Stimulated activated CD4-positive, alpha-beta T cell treated with anti-CD3 and anti-CD28 coated beads, Interleukin-12 subunit alpha, Interleukin-12 subunit beta, amount 100 ng/mL, for 24 hours (primary cell): Measurements from ENCODE around the gene APBA1.

Source experiments
- DNase-seq, 2 experiments: peaks; one replicate each; pipeline ENCODE4 v3.0.0-alpha.2; 2020; ENCODE audit warnings: low read depth in 2 of 2

Gene APBA1

DNA sequence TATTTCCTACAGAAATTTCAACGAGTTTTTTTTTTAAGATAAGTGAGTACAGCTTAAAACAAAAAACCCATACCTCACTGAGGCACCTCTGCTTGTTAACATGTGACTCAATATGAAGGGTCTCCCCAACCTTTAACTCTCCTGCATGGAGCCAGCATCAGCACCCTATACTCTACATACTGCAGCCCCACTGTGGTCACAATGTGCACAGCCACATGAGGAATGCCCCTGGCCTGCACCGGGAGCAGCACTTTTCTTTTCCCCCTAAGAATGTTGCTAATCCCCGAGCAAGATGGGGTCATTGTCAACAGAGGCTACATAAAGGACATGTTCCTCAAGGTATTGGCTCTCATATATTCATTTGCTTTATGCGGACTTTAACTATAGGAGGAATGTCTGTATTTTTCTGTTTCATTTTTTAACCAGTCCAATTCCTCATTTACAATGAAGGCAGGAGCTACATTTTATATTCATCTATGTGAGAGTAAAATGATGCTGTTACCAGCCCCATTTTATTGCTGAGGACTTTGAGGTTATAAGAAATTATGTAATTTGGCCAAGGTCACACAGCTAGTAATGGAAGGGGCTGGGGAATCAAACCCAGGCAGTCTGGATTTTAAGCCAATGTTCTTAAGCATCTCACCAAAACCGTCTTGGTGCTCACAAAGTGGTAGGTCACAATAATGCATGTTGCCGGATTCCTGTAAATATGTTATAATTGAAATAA is 93.0 kb downstream of the APBA1 start:
- DNase-seq, result no peak

DNA sequence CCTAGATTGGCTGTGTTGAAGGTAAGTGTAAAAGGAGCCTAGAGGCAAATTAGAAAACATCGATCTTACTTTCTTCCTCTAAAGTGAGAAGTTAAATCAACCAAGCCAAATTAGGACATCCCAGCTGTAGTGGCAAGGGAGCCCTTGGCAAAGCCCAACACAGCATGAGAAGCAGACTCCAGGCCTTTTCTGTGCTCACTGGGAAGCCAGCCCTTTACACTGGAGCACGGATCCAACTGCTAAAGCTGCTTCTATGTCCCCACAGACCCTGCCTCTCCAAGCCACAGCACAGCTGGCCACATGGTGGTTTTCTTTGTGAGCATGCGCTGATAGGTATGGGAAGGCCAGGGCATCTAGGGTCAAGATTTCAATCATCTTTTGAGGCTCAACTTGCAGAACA is 94.1 kb downstream of the APBA1 start:
- DNase-seq, result no peak

DNA sequence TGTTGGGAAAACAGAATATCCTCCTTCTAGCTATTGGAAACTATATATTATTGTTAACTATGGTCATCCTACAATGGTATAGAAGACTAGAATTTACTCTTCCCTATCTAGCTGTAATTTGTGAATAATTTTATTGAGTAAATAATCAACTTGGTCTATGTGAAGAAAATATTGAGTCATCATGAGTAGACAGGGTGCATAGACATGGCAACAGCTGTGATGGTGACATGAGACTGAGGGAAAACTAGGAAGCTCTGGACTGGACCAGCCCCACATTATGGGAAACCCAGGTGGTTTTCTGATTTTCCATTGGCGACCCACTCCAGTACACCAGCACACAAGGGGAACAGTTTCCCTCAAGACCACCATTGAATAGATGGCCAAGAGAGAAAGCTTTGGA is 95.0 kb downstream of the APBA1 start:
- DNase-seq, result no peak

- no peak for DNase-seq
These were observed 98.1 kb downstream of the APBA1 start for GRCh38 chr9:69574057-69574456.

DNA sequence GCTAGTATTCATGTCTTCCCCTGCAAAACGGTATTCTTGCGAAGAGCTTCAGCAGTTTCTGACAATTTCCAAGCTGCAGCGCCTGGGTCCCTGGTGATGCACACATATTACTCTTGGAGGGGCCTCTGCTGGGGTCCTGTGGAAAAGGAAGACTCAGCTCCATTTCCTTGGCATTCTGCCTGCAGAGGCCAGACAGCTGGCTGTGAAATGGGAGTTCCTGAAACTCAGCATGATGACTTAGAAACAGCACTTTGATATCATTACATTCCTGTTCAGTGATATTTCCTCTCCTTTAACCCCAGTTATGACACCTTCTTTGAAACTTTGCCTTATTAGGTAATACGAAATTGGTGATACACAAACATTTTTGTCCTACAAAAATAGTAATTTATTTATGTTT is 98.5 kb downstream of the APBA1 start:
- no peak for DNase-seq

- no peak for DNase-seq
These were observed 99.6 kb downstream of the APBA1 start for GRCh38 chr9:69572611-69573010.

GRCh38 chr9:69571032-69571431 is 101.1 kb downstream of the APBA1 start:
- no peak for DNase-seq

DNA sequence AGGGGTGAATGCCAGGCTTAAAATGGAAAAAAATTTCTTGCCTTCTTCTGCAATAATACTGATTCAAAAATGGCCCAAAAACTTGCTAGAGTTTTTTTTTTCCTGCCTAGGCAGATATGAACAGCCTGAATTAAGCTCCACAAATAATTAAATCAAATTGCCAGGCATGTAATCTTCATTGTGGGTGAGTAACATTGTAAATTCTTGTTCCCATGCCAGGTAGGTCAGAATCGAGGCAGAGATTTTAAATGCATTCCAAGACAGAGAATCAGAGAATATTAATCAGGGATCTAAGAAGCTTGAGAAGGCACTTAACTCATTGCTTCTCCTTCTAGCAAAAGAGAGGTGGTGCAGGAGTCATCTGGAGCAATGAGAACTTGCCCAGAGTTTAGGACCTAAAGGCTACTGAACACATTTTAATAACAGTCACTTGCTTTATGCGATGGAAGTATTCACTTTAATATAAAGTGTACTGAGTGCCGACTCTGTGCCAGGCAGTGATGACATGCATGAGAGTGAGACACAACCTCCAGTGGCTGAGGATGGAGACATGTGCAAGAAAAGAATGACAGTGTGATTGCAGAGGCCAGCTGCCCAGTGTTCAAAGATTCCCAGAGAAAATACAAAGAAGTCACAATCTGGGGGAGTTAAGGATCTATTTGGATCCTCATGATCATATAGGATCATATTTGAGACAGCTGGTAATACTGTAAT is 102.3 kb downstream of the APBA1 start:
- DNase-seq, result no peak

GRCh38 chr9:69564557-69564956 is 107.6 kb downstream of the APBA1 start:
- no peak for DNase-seq

DNA sequence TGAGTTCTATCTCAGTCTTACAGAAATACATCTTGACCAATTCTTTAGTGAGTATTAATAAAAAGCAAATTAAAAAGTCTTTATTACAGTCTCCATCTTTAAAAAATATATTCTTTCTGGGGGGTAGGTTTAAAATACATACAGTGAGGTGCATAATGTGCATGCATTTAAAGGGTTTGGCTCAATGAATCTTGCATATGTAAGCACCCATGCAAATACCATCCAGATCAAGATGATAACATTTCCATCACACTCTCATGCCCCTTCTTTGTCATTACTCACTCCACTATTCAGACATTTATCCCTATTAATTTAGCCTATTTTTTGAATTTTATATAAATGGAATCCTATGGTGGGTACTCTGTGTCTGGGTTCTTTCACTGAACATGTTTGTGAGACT is 113.0 kb downstream of the APBA1 start:
- no peak for DNase-seq

GRCh38 chr9:69556707-69557106 is 115.5 kb downstream of the APBA1 start:
- DNase-seq, result no peak

DNA sequence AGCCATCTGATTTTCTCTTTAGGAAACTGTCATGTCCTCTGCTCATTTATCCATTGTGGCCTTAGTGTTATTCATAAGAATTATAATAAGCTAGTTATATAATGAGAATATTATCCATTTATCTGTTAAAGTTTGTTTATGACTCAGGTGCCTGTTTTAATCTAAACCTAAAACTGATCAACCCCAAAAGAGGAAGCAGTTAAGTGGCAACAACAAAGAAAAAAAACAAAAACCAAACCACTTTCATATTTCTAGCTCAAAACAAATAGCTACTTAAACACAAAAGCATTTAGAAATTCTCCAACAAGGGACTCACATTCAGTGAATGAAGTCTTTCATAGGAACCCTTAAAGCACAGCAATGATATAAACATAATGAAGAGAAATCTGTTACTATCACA is 116.4 kb downstream of the APBA1 start:
- DNase-seq, result no peak

DNA sequence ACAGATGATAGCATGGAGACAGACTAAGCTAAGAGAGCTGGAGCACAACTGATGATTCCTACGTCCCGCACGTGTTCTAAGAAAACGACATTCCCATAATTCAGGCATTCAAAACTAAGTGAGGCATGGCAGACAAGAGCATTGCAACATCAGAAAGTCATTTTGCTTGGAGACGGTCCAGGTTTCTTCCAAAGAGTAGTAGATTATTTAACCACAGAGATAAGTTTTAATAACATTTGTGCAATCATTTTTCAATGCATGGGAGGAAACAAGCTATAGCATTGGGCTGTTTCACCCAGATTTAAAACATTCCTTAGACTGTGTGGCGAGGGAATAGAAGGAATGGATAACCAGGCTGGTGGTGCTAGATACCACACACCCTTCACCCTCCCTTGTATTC is 117.2 kb downstream of the APBA1 start:
- DNase-seq, result no peak

DNA sequence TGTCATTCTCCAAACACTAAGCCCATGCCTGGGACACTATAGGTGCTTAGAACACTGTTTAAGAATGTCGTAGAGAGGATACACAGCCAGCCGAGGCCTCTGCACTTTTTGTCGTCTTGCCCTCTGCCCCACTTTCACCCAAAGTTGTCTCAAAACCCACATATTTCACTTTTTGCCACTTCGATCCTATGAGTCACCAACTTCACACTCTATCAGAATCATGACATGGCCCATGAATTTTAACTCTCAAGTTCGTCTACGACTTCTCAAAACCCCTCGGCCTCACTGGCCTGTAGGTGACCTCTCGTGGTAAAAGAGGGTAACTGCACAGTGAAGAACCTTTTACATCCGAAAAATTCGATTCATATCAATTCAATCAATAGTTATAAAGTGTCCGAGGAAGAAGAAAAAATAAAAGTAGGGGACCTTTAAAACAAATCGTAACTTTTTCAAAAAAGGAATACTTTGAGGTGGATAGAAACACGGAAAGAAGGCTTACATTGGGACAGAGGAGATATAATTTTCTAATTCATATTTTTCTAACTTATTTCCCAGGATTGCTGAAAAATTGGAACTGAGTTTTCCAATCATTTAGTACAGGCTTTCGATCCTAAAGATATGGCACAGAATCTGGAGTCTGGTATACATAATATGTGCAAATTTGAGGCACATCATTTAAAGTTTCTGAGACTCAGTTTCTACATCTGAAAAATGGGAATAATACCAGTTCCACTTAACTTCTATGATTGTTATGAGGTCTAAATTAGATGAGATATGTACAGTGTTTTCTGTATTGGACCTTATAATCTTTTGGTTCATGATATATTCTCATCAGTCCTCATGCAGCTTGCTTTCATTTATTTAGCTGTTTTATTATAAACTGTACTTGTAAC is 122.6 kb downstream of the APBA1 start:
- DNase-seq, result no peak

DNA sequence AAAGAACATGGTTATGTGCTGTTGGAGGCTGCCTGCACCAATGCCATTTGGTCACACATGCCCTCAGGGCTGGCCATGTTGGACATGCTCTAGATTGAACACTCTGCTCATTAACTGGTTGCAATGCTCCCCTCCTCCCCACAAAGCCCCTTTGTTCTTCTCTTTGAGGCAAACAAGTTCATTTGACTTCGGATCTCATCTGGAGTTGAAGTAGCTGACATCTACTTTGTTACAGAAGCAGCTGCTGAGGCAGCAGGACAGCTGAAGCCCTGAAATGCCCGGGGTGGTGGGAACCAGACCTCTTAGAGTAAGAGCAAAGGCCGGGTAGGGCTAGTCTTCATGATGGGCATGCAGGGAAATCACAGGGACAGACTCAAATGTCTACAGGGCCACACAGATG is 123.5 kb downstream of the APBA1 start:
- no peak for DNase-seq

- DNase-seq, result no peak
These were observed 125.9 kb downstream of the APBA1 start for GRCh38 chr9:69546265-69546664.

- no peak for DNase-seq
These were observed 129.0 kb downstream of the APBA1 start for GRCh38 chr9:69542942-69543704.

GRCh38 chr9:69542058-69542457 is 130.1 kb downstream of the APBA1 start:
- no peak for DNase-seq

GRCh38 chr9:69535911-69536310 is 136.3 kb downstream of the APBA1 start:
- DNase-seq, result no peak

DNA sequence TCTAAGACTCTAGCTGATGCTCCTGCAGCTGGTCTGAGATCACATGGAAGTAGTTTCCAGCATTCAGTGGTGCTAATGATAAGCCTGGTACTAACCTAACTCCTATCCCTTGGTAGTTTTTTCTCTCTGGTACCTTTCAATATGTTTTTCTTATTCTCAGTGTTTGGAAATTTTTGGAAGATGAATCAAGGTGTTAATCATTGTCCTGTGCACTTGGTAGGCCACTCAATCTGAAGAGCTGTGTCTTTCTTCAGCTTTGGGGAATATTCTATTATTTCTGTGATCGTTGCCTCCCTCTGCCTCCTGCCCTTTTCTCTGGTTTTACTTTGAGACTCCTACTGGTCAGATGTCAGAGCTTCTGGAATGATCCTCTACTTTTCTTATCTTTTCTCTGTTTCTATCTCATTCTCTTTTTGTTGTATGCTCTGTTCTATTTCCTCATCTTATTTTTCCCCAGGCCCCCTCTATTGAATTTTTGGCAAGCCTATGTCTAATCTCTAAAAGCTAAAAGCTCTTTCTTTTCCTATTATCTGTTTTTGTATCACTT is 136.8 kb downstream of the APBA1 start:
- DNase-seq, result no peak

GRCh38 chr9:69532396-69532795 is 139.8 kb downstream of the APBA1 start:
- no peak for DNase-seq

GRCh38 chr9:69527454-69527853 is 144.7 kb downstream of the APBA1 start:
- DNase-seq, result no peak
